Femur (tissue), 1 donor: ENCODE data around the gene ASPHD2.
"Not testable (repeated sequence)": the region's sequence is repeated elsewhere in the genome, so short reads cannot be mapped to it uniquely, and the experiment has no call there.

Experiments
- DNase-seq: peaks from one replicate; pipeline ENCODE4 v3.0.0-alpha.2; 2017

The ASPHD2 gene

DNA sequence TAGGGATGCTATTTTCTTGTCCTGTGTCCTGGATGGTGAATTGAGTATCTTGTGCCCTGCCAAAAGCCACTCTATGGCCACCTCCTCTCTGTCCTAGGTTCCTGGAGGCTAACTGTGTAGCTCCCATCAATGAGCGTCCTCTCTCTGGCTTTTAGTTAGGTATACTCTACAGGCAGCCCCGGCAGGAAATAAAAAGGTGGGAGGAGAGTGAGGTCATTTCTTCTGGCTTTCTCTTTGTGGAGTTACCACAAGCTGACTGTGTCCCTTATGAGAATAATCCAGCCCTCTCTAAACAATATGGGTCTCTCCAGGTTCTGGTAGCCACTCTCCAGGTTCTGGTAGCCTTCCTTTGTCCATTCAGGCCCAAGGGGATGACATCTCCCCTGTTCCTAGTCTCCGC, 11.7 kb upstream of the ASPHD2 start:
- DNase-seq: no peak

DNA sequence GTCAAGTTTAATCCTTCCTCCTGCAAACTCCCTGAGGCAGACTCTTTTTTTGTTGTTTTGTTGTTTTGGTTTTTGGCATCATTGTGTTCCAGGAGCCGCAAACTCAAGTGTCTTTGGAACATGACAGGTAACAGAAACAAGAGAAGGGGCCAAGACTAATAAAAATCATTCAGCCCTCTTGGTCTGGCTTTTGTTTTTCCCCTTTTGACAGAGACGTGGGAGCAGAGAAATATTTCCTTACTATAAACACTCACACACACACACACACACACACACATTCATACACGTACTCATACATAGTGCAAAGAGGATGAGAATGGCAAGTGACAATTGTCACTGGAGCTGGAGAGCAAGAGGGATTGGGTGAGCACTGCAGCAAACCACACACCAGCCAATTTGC, 10.4 kb upstream of the ASPHD2 start:
- DNase-seq: no peak

DNA sequence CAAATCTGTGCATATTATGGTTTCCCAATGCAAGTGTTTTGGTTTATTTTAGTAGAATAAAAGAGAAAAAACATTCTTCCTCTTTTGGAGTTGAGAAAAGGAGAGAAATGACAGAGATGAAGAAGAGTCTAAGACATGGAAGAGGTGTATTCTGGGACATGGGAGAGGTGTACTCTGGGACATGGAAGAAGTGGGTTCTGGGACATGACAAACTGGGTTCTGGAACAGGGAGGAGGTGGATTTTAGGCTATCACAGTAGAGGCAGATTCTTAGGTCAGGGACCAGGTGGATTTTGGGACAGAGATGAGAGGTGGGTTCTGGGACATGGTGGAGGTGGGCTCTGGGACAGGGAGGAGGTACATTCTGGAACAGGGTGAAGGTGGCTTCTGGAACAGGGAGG, 2.1 kb upstream of the ASPHD2 start:
- no peak for DNase-seq

DNA sequence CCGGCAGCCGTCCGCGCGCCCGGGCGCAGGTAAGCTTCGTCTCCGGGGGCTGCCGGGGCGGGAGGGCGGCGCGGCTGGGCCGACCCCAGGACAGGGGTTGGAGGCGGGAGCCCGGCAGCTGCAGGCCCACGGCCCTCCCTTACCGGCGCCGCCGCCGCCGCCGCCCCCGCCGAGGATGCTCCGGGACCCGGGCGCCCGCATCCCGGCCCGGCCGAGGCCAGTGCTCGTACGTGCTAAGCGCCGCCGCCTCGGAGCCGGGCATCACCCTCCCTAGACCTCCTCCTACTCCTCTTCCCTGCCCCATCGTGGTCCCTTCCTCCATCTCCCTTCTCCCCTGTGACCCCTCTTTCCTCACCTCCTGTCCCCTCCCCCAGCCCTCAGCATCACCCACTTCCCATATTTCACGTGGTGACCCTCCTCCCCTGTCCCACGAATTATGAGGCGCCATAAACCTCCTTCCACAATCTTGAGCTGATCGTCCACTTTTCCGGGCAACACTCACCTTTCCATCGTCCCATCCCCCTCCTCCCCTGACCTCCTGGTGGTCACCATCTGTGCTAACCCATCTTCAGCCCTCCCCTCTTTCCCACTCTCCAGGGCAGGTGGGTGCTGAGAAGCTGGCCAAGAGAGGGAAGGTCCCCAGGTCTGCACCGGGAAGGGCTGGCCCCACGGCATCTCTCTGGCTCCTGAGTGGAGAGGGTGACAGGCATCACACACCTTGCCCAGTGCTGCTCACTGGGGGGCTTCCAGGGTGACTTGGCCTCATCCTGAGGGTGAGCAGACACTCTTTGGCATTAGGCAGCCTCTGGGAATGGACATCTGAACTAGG, 612 bp downstream of the ASPHD2 start:
- no peak for DNase-seq

DNA sequence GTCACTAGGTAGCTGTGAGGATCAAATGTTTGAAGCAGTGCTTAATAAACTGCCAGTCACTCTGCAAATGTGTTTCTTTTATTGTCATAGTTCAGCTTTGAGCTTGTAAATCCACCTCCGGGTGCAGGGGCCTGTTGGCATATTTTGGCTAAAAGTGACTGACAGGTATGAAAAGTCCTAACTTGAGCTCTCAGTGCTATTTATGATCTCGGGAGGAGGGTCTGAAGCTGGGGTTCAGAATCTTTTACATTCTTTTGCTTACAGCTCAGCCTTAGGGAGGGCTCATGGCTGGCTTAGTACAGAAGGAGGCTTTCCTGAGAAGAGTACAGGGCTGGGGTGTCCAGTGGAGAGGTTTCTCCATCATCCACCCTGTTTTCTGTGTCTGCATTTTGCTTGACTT, 1.5 kb downstream of the ASPHD2 start:
- no peak for DNase-seq

DNA sequence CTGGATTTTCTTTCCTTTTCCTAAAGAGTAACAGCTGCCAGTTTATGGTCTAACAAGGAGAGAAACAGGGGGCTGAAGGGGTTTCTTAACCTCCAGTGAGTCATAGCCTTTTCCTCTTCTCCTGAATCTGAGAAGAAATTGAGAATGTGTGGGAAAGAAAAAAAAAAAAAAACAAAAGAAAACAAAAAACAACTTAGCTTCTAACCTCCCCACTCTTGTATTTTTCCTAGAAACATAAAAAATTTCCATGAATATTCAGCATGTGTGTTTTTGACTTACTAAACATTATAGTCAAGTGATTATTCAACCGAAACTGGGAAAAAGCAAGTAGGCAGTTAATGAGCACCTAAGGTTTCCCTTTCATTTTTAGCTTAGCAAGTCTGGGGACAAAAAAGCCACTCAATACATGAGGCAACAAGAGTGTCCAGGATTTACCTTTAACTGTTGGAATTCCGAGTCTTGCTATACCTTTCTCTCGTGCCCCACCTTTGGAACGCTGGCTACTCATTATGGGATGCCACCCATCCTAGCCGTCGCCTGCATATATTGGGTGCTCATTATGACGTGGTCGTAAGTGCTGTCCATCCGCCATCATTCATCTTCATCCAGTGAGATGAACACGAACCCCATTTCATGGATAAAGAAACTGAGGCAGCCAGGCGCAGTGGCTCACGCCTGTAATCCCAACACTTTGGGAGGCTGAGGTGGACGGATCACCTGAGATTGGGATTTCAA, 2.4 kb downstream of the ASPHD2 start:
- no peak for DNase-seq

DNA sequence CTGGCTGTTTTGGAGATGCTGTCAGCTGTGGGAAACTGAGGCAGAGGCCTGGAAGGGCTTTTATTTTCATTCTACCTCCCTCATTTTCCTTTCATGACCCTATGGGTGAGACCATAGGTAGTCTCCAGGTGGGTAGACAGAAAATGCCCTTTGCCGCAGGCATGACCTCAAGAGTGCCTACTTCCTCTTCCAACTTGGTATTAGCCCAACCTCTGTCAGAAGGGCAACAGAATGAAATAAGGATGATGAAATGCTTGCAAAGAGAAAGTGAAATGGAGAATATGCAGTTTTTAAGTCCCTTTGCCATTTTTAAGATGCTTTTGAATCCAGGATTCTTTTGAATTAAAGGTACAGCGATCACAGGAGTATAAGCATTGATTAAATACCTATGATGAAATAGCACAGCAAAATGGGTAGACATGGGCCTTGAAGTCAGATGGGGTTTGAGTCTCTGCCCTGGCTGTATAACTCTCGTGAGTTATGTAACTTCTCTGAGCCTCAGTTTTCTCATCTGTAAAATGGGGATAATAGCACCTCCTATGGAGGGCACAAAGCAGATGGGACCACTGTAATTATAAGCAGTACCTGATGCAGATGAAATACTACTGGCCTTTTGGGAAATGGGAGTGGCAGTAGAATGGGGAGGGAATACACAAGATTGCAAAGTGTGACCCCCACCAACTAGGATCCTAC, 3.7 kb downstream of the ASPHD2 start:
- no peak for DNase-seq

DNA sequence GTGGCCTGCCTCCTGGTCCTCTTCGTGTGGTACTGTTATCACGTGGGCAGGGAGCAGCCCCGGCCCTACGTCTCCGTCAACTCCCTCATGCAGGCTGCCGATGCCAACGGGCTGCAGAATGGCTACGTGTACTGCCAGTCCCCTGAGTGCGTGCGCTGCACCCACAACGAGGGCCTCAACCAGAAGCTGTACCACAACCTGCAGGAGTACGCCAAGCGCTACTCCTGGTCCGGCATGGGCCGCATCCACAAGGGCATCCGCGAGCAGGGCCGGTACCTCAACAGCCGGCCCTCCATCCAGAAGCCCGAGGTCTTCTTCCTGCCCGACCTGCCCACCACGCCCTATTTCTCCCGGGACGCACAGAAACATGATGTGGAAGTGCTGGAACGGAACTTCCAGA, 4.7 kb downstream of the ASPHD2 start:
- DNase-seq: no peak

DNA sequence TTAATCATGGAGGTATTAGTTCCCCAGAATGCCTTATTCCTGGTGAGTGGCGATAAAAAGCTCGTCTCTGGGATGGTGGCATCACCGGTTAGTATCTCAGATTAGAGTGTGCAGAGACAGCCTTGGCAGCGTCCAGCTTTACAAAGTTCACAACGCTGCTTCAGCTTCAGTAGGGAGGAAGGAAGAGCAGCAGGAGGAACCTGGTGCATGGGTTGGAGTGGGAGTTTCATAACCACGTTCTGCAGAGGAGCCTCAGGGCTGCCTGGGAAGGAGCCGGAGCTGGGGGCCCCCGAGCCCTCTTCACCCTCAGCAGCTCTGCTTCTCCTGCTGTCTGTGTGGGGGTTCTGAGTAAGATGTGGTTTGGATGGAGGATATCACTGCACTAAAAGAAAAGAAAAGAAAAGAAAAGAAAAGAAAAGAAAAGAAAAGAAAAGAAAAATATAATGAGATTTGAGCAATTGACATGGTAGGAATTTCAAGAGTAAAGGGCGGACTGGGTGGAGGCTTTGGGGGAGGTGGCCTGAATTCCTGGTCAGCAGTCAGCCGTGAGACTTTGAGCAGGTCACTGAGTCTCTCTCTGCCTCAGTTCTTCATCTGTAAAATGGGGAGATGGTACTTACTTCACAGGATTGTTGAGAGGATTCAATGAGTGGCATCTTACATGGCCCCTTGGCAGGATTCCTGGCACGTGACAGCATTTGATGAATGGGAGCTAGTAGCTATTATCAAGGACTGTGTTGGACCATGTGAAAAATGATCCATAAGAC, 6.5 kb downstream of the ASPHD2 start:
- no peak for DNase-seq

DNA sequence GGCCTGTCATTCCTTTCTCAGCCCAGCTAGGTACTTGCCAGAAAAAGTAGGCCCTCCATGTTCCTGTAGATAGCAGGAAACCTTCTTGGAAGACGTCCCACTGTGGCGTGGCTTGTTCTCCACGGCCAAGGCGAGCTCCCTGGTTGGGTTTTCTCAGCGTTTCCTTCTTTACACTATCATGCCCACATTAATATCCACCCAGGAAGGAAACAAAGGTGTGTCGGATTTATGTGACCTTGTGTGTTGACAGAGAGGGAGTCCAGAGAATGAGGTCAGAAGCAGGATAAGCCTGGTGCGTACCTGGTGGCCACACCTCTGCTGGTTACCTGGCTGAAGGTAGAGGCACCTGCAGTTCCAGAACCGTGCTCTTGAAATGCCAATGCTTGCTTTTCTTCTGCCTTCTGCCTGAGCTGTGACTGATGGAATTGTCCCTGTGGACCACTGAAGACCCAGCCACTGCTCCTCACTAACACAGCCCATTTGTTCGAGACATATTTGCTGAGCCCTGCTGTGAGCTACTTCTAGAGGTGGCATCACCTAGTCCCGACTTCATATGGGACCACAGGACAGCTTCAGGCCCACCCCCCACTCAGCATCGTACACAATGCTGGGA, 7.9 kb downstream of the ASPHD2 start:
- no peak for DNase-seq

DNA sequence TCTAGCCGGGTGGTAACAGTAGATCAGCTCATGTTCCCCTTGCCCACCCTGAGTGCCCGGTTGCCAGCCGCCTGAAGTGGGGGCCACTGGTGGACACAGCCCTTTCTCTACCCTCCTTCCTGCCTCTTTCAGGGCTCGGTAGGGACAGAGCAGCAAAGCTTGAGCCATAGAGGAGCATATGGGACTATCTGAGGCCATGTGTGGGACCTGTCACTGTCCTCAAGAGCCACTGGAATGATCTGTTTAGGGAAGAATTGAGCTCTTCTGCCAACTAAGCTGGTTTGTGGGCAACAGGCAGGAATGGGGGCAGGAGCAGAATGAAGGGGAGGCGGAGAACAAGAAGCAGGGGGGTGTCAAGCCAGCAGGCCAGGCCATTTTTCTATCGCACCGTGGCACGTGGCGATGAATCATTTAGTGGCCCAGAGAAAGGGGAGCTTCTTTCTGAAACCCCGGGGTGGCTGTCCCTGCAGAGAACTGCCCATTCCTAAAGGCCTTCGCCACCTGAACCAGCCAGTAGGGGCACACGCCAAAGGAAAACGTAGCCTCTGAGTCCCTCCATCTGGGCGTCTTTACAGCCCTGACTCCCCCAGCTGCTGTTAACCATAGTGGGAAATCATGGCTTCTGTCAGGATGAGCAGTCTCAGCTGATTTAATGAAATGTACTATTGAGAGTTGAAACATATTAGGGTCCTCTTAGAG, 8.8 kb downstream of the ASPHD2 start:
- DNase-seq: no peak

DNA sequence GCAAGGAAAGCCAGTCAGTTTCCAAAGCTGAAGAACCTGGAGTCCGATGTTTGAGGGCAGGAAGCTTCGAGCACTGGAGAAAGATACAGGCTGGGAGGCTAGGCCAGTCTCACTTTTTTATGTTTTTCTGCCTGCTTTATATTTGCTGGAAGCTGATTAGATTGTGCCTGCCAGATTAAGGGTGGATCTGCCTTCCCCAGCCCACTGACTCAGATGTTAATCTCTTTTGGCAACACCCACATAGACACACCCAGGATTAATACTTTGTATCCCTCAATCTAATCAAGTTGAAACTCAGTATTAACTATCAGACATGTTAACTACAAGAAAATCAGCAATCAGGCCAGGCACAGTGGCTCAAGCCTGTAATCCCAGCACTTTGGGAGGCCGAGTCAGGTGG, 9.7 kb downstream of the ASPHD2 start:
- DNase-seq: not testable (repeated sequence)

DNA sequence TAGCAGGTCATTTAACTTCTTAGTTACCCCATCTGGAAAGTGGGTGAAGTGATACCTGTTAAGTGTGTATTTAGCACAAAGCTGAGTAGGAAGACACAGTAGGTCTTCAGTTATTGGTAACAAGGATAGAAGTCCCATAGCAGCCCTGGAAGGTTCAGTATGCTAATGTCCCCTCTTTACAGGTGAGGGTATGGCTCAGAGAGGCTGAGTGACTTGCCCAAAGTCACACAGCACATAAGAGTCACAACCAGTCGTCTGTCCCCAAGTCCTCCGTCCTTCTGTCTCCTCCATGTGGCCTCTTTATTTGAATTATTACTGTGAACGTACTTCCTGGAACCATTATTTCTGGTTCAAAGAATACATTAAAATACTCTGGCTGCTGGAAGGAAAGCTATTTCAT, 10.5 kb downstream of the ASPHD2 start:
- DNase-seq: no peak

DNA sequence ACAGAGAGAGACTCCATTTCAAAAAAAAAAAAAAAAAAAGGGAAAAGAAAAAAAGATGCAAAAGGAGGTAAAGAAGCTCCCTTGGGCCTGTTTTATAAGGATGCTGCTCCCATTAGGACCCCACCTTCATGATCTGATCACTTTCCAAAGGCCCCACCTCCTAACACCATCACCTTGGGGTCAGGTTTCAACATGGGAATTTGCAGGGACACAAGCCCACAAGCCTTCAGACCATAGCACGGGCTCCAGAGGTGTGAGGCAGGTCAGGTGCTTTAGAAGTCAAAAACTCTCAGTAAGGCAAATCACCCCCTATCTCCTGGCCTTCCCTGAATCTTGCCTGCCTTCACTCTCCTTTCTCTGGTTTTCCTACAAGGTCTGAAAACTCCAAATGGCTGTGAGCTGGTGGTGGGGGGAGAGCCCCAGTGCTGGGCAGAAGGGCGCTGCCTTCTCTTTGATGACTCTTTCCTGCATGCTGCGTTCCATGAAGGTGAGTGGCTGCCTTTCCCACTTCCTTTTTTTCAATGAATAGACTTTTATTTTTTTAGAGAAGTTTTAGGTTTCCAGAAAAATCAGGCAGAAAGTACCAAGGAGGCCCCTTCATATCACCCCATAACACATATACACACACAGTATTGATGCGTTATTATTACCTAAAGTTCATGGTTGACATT, 13.2 kb downstream of the ASPHD2 start:
- no peak for DNase-seq

DNA sequence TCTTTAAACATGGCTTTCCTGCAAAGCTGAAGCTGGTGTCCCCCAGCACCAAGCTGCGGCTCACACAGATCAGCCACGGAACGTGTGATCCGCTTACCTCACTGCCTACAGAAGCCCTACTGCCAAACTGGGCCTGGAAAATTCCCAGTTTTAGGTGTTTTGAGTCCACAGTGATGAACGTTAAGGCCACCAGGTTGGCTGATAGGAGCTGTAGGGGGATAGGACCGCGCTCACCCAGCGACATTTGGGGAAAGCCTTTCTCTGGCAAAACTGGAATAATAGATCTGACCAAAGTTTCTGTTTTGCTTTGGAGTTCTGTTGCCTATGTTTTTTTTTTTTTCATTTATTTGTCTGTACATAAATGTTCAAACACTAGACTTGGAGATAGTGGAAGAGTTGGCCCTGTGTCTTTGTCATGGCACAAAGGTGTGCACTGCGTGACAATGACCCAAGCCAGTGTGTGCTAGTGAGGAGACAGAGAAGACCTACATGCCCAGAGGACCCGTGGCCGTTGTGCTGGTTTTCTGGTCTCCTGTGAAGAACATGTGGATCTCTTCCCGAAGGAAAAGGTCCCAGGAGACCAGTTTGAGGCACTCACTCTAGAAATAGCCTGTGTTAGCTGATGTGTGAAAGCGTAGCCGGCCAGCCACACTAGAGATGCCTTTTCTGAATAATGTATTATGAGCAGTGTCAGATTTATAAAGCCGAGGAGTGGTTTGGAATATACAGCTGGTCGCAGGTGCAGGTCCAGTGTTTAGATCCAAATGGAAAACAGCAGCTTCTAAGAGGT, 15.0 kb downstream of the ASPHD2 start:
- no peak for DNase-seq

DNA sequence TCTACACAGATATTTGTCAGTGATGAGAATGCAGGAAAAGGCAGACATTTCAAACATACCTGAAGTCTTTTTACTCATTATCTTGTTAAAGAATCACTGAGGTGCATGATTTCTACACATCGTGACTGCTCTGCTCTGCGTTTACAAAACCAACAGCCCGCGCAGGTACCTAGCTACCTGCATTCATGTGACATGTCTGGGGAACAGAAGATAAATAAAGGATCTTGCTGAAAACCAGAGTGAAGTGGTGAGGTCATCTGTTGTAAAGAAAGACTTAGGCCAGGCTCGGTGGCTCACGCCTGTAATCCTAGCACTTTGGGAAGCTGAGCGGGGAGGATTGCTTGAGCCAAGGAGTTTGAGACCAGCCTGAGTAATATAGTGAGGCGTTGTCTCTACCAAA, 15.7 kb downstream of the ASPHD2 start:
- DNase-seq: no peak

DNA sequence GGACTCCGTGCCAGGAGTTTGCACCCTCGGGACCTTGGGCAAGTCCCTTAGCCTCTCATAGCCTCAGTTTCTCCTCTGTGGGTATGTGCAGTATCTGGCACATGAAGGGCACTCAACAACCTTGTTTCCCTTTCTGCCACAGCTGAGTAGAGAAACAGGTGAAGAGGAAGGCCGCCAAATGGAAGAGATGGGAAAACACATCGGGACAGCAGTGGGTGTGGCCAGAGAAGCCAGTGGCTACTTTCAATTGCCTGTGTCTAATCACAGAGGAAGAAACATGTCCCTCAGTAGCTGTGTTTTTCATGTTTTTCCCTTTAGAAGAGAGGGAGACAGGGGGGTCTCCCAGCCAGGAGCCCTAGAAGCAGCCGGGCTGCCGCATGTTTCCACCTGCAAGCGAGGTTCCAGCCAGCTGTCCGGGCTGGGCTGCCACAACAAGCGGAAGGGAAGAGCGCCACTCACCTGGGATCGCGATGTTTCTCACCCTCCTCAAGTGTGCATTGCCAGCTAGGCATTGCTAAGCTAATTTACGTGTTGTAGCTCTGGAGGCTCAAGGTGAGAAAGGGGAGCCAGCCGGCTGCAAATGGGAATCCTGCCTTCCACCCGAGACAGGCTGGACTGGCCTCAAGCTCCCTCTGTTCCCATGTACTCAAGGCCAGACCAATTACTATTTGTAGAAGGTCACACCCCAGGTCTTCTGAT, 16.7 kb downstream of the ASPHD2 start:
- DNase-seq: no peak

DNA sequence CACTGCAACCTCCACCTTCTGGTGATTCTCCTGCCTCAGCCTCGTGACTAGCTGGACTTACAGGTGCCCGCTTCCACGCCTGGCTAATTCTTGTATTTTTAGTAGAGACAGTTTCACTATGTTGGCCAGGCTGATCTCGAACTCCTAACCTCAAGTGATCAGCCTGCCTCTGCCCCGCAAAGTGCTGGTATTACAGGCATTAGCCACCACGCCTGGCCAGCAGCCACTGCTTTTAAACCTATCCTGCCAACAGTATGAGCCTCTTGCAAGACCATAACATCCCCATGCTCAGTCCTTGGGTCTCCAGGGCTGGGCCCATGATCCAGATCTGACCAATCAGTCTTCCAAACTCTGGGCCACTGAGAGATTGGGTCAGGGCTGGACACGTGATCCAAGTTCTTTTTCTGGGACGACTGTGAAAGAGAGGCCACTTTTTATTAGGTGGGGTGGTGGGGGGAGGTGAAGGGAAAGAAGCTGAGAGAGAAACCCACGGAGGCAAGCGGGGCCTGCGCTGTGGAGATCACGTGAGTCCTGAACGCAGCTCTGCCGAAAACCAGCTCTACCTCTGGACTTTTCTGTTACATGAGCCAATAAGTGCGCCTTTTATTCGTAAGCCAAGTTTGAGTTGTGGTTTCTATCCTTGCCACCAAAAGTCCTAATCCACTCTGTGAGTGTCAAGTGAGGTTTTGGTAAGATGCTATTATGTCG, 17.9 kb downstream of the ASPHD2 start:
- no peak for DNase-seq
